Endothelial cell of umbilical vein (primary cell): ENCODE measurements around the gene MBTD1. TPM values are rescaled to one million over a fixed set of nuclear protein-coding genes. Genes with fewer than 3 reads are reported as not detected.

Experiments used
- BruUV-seq: library from RNA; stranded (reverse); fragments of 400-500 nt; replicated peaks from 2 replicates; lab custom pipeline; 2021; lab: Mats Ljungman, UMichigan
- CTCF ChIA-PET: fragments of 300-600, 350-600 bp; sonication (Branson Sonifier 250); formaldehyde crosslinking; loops from one replicate; lab custom pipeline; 2021; ENCODE audit warnings: antibody characterized with exemption, inconsistent platforms; lab: Charles Lee
- POLR2A ChIA-PET: fragments of 300-600, 350-600 bp; sonication (Branson Sonifier 250); formaldehyde crosslinking; loops from one replicate; lab custom pipeline; 2021; ENCODE audit warnings: antibody characterized with exemption, inconsistent platforms; lab: Charles Lee
- DNase-seq: peaks from one replicate; pipeline ENCODE4 v3.0.0-alpha.2; 2011; ENCODE audit warnings: low read depth, low spot score
- FAIRE-seq: peaks from 2 replicates; lab custom pipeline; 2011; peaks lifted over from hg19 to GRCh38; lab: Jason Lieb, UNC
- H2AFZ ChIP-seq: 2 replicates; pipeline ENCODE4 v1.6.0; 2012; ENCODE audit warnings: low read depth, low read length, control low read depth, inconsistent platforms
- H3K27ac ChIP-seq: 2 replicates; pipeline ENCODE4 v1.5.1; 2011; ENCODE audit warnings: low read depth, mild to moderate bottlenecking, control low read depth, low read length, moderate library complexity; ENCODE audit not compliant: insufficient read depth
- H3K27me3 ChIP-seq, 2 experiments: 2 replicates each; pipeline versions ENCODE4 v1.6.0 to v1.6.1; 2011; ENCODE audit warnings: low read length in 2 of 2, mixed read lengths in 1 of 2; ENCODE audit not compliant: control insufficient read depth in 2 of 2, insufficient read depth in 2 of 2
- H3K36me3 ChIP-seq, 2 experiments: 2 replicates in 1 of 2; 3 replicates in 1 of 2; pipeline ENCODE4 v1.5.1; 2011; ENCODE audit warnings: low read length in 2 of 2, mild to moderate bottlenecking in 1 of 2, moderate library complexity in 1 of 2; ENCODE audit not compliant: control insufficient read depth in 2 of 2, insufficient read depth in 2 of 2; ENCODE audit errors: extremely low read depth in 1 of 2
- H3K4me1 ChIP-seq: 3 replicates; pipeline ENCODE4 v1.5.1; 2011; ENCODE audit warnings: mild to moderate bottlenecking, low read length; ENCODE audit not compliant: control insufficient read depth, insufficient read depth; ENCODE audit errors: extremely low read depth
- H3K4me2 ChIP-seq: 2 replicates; pipeline ENCODE4 v1.6.1; 2011; ENCODE audit warnings: low read length, control low read depth, mixed read lengths; ENCODE audit not compliant: insufficient read depth
- H3K4me3 ChIP-seq, 3 experiments: fragments of 200-600 bp in 1 of 3; sonication (generic), shearing (Covaris generic) in 1 of 3; replicated peaks in 1 of 3; 2 replicates each; pipeline ENCODE4 v1.5.1; 2011 to 2016; ENCODE audit warnings: control low read depth in 3 of 3, low read length in 3 of 3, mild to moderate bottlenecking in 2 of 3, inconsistent platforms in 1 of 3, low read depth in 1 of 3, moderate library complexity in 1 of 3; ENCODE audit not compliant: insufficient read depth in 1 of 3
- H3K79me2 ChIP-seq: 2 replicates; pipeline ENCODE4 v1.6.0; 2012; ENCODE audit warnings: low read length, inconsistent platforms; ENCODE audit not compliant: control insufficient read depth, insufficient read depth
- H3K9ac ChIP-seq: replicated peaks from 2 replicates; pipeline ENCODE3; 2011; ENCODE audit warnings: low read length, control low read depth; ENCODE audit not compliant: insufficient read depth; ENCODE audit errors: extremely low read depth
- H3K9me1 ChIP-seq: replicated peaks from 3 replicates; pipeline ENCODE4 v1.6.0; 2011; ENCODE audit warnings: mild to moderate bottlenecking, low read length; ENCODE audit not compliant: control insufficient read depth, insufficient read depth; ENCODE audit errors: extremely low read depth
- H3K9me3 ChIP-seq: replicated peaks from 2 replicates; pipeline ENCODE4 v1.5.1; 2012; ENCODE audit warnings: low read length, inconsistent platforms; ENCODE audit not compliant: control insufficient read depth, insufficient read depth
- H4K20me1 ChIP-seq: replicated peaks from 2 replicates; pipeline ENCODE3; 2011; ENCODE audit warnings: mild to moderate bottlenecking, low read length; ENCODE audit not compliant: control insufficient read depth, insufficient read depth; ENCODE audit errors: extremely low read depth
- CTCF ChIP-seq, 2 donors: IDR thresholded peaks; 1 replicate in 1 of 2; 2 replicates in 1 of 2; pipeline ENCODE4 v1.5.1; 2011; ENCODE audit warnings: low read length in 2 of 2, mild to moderate bottlenecking in 2 of 2, moderate library complexity in 2 of 2, control low read depth in 1 of 2, inconsistent platforms in 1 of 2, low read depth in 1 of 2; ENCODE audit not compliant: insufficient read depth in 1 of 2; ENCODE audit errors: extremely low read depth in 1 of 2
- FOS ChIP-seq: IDR thresholded peaks from 2 replicates; pipeline ENCODE4 v1.6.1; 2011; ENCODE audit warnings: mild to moderate bottlenecking, low read length, moderate library complexity, borderline replicate concordance; ENCODE audit not compliant: insufficient read depth
- GATA2 ChIP-seq: IDR thresholded peaks from 2 replicates; pipeline ENCODE4 v1.7.0; 2011; ENCODE audit warnings: low read depth, mild to moderate bottlenecking, moderate library complexity, mixed read lengths, low read length; ENCODE audit not compliant: insufficient read length, insufficient read depth
- MAX ChIP-seq: IDR thresholded peaks from 2 replicates; pipeline ENCODE4 v1.6.1; 2011; ENCODE audit not compliant: insufficient read depth, insufficient read length
- POLR2AphosphoS5 ChIP-seq: IDR thresholded peaks from 2 replicates; pipeline ENCODE4 v1.6.1; 2012; ENCODE audit warnings: low read depth, mild to moderate bottlenecking, control low read depth, low read length, moderate library complexity; ENCODE audit not compliant: insufficient read depth
- dilution Hi-C: fragments of 300-500 bp; cut with MboI; formaldehyde crosslinking; loops from one replicate; pipeline ENCODE4 v1.15.0; 2019; ENCODE audit warnings: low sequenced_read_pairs; ENCODE audit not compliant: extremely low pct_ligation_motif_present
- intact Hi-C: fragments of 100-400 bp; cut with micrococcal nuclease; formaldehyde crosslinking; loops from one replicate; pipeline ENCODE4 v1.10.0; 2022
- polyA plus RNA-seq, 4 experiments: library from polyadenylated mRNA; depleted of rRNA in 3 of 4; stranded (reverse) in 3 of 4; unstranded in 1 of 4; fragments of >200 nt; gene quantifications; 2 replicates each; pipeline versions ENCODE4 v1.2.1 to v1.2.3, GENCODE V29; 2011 to 2012; ENCODE audit warnings: missing spikeins in 1 of 4
- total RNA-seq: library from RNA; stranded (reverse); gene quantifications from 2 replicates; pipeline ENCODE4 v1.2.3, GENCODE V29; 2021

Gene MBTD1
- total and polyA plus RNA-seq, 2 donors (not counting 3 experiments of a cell fraction or from before 2014, with no cell fraction given): 4.8 to 14.0 TPM

- H3K79me2 ChIP-seq: peaks cover 14% of the 10 kb centered on the region
- TF ChIP-seq GATA2 (no peak), MAX (no peak), POLR2AphosphoS5 (no peak), FOS (no peak), CTCF (IDR thresholded peaks at IDR 0.05; ENCODE audit: extremely low read depth in 1 of 2, insufficient read depth in 1 of 2, low read depth in 1 of 2, low read length in 2 of 2) (no peak)
Observed at GRCh38 chr17:51238255-51238887, 21.5 kb downstream of the MBTD1 start.

More at GRCh38 chr17:51238255-51238887, 21.5 kb downstream of the MBTD1 start:
- H3K9ac ChIP-seq: no peak overlapping the region
- peaks cover 15% of the 10 kb centered on the region for H3K4me1 ChIP-seq
- H4K20me1 ChIP-seq: peaks cover 3% of the 10 kb centered on the region
- no peak for FAIRE-seq
- peak; percentile 62 for DNase-seq
- dilution Hi-C loops: no loop called here
- intact Hi-C loops: no loop called here
- H3K4me3 ChIP-seq: no peak overlapping the region
- H3K27me3 ChIP-seq: no peaks in the 10 kb centered on the region
- POLR2A ChIA-PET: no interaction called here
- no peaks in the 10 kb centered on the region for H3K9me1 ChIP-seq
- H3K4me2 ChIP-seq: no peak overlapping the region
- H3K36me3 ChIP-seq: no peaks in the 10 kb centered on the region
- no peak overlapping the region for H3K27ac ChIP-seq
- CTCF ChIA-PET: interaction anchor here (1.1 kb wide), 2 partner anchors 14 to 16 kb away, joined by 3 read pairs; no protein-coding TSS in a partner anchor
- no peak overlapping the region for H2AFZ ChIP-seq
- H3K9me3 ChIP-seq: no peaks in the 10 kb centered on the region
- no TSS peak for BruUV-seq
